NCI-H774 (cell line): ENCODE results near the gene ENTHD1.
A peak's percentile ranks its signal among the peaks of the same experiment; 100 is the strongest.

ENCODE experiments used
- DNase-seq: peaks from one replicate; lab custom pipeline; 2025; lab: John Stamatoyannopoulos, UW

Gene ENTHD1

GRCh38 chr22:39712751-39713525 lies 180.6 kb downstream of the ENTHD1 start:
- no peak for DNase-seq

- DNase-seq: no peak
Observed at GRCh38 chr22:39712081-39712480, 181.5 kb downstream of the ENTHD1 start.

GRCh38 chr22:39710380-39711150 lies 183.0 kb downstream of the ENTHD1 start:
- no peak for DNase-seq

- DNase-seq: no peak
Observed at GRCh38 chr22:39707816-39708215, 185.7 kb downstream of the ENTHD1 start.

GRCh38 chr22:39707351-39707750 lies 186.2 kb downstream of the ENTHD1 start:
- DNase-seq: no peak

GRCh38 chr22:39706376-39707140 lies 187.0 kb downstream of the ENTHD1 start:
- DNase-seq: no peak

- DNase-seq: no peak
Observed at GRCh38 chr22:39705386-39705785, 188.2 kb downstream of the ENTHD1 start.

- DNase-seq: no peak
Observed at GRCh38 chr22:39703928-39704639, 189.5 kb downstream of the ENTHD1 start.

- DNase-seq: no peak
Observed at GRCh38 chr22:39703091-39703490, 190.5 kb downstream of the ENTHD1 start.

GRCh38 chr22:39700565-39700964 lies 193.0 kb downstream of the ENTHD1 start:
- no peak for DNase-seq

- peak; percentile 14 for DNase-seq
Observed at GRCh38 chr22:39699631-39700360, 193.8 kb downstream of the ENTHD1 start.

GRCh38 chr22:39697790-39698430 lies 195.7 kb downstream of the ENTHD1 start:
- no peak for DNase-seq

GRCh38 chr22:39693943-39694500 lies 199.5 kb downstream of the ENTHD1 start:
- no peak for DNase-seq
